Sigmoid colon (tissue), 7 donors: ENCODE data around the gene EVL. TPM values are rescaled to one million over a fixed set of nuclear protein-coding genes. Genes with fewer than 3 reads are reported as not detected.
A peak's percentile ranks its signal among the peaks of the same experiment; 100 is the strongest.

Experiments used
- DNase-seq: peaks from one replicate; pipeline ENCODE4 v3.0.0-alpha.2; 2019
- H3K27ac ChIP-seq, 4 donors: fragments of 200-600 bp; sonication (generic); one replicate each; pipeline ENCODE4 v1.5.1; 2016 to 2019; ENCODE audit warnings: mild to moderate bottlenecking in 1 of 4
- H3K27me3 ChIP-seq, 3 donors: fragments of 200-600 bp; sonication (generic); one replicate each; pipeline ENCODE4 v1.5.1; 2019; ENCODE audit warnings: mild to moderate bottlenecking in 1 of 3
- H3K36me3 ChIP-seq, 4 donors: fragments of 200-600 bp; sonication (generic); one replicate each; pipeline ENCODE4 v1.5.1; 2016 to 2019
- H3K4me1 ChIP-seq, 4 donors: fragments of 200-600 bp; sonication (generic); one replicate each; pipeline ENCODE4 v1.5.1; 2017 to 2019
- H3K4me3 ChIP-seq, 4 donors: fragments of 200-600 bp; sonication (generic); one replicate each; pipeline ENCODE4 v1.5.1; 2017 to 2019; ENCODE audit warnings: mild to moderate bottlenecking in 2 of 4, moderate library complexity in 1 of 4
- H3K9me3 ChIP-seq, 4 donors: fragments of 200-600 bp in 3 of 4; sonication (generic) in 3 of 4; one replicate each; pipeline versions ENCODE4 v1.5.1 to v1.6.1; 2013 to 2019
- EP300 ChIP-seq, 4 donors: sonication (generic); formaldehyde crosslinking; IDR thresholded peaks; one replicate each; pipeline ENCODE4 v1.6.1; 2017; ENCODE audit warnings: antibody characterized with exemption in 4 of 4
- POLR2A ChIP-seq, 2 donors: fragments of 450-650 bp; IDR thresholded peaks; one replicate each; pipeline ENCODE4 v1.6.1; 2016; ENCODE audit warnings: antibody characterized with exemption in 2 of 2, mild to moderate bottlenecking in 2 of 2, moderate library complexity in 2 of 2
- POLR2AphosphoS5 ChIP-seq, 4 donors: sonication (generic); formaldehyde crosslinking; IDR thresholded peaks; one replicate each; pipeline ENCODE4 v1.6.1; 2017; ENCODE audit warnings: antibody characterized with exemption in 4 of 4
- WGBS, 2 donors: extraction: QIAGEN DNeasy Blood & Tissue Kit; methylation state at CpG; one replicate each; pipeline ENCODE4 v1.1.7; 2013; 5-methylcytosine and 5-hydroxymethylcytosine counted together
- intact Hi-C: fragments of 100-400 bp; cut with DNase I; formaldehyde crosslinking; loops from one replicate; pipeline ENCODE4 v1.15.1; 2023
- polyA plus RNA-seq, 3 donors: library from polyadenylated mRNA; stranded (reverse); fragments of 200-250 nt; gene quantifications; one replicate each; pipeline ENCODE4 v1.2.3, GENCODE V29; 2013
- total RNA-seq, 4 donors: library from RNA; depleted of rRNA; stranded (reverse); fragments of >200 nt; gene quantifications; one replicate each; pipeline ENCODE4 v1.1.0, GENCODE V29; 2016
- TF ChIP-seq, protein P1 (sequence below), 4 experiments: fragments of 450-650 bp in 3 of 4; fragments of 200-600 bp in 1 of 4; IDR thresholded peaks; one replicate each; pipeline ENCODE4 v1.5.1; 2016 to 2019; ENCODE audit warnings: antibody characterized with exemption in 4 of 4, mild to moderate bottlenecking in 3 of 4, moderate library complexity in 2 of 4
- donor health status: healthy with polysubstance abuse.
- donor health status: Bipolar disorder and iron deficiency.
- donor health status: healthy.

The EVL gene
- total and polyA plus RNA-seq, 7 donors, result 6.5 to 100 (median 27.5) TPM

DNA sequence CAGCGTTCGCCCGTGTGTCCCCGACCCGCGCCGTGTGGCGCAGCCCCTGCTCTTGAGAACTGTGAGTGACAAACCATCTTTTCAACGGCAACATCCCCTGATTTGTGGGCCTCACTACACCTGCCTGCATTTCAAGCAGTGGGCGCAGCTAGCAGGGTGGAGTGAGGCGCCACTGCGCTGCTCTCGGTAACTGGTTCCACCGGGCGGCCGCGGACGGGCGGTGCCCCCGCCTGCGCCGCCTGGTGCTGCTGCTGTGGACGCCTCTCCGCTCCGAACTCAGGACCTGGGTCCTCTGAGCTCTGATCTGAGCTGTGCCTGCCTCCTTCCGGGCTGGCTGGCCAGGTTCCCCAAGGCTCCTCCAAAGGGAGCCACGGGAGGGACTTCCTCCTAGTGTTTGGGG, 100.2 kb downstream of the EVL start:
- no peak overlapping the region for H3K4me3 ChIP-seq

GRCh38 chr14:100165831-100166440, 100.7 kb downstream of the EVL start:
- H3K27ac ChIP-seq, result no peak overlapping the region

More for the DNA sequence above, 100.2 kb downstream of the EVL start:
- no peak overlapping the region for H3K27ac ChIP-seq
- H3K9me3 ChIP-seq, result no peaks in the 10 kb centered on the region
- peaks cover 0 to 17% (median 12%) of the 10 kb centered on the region in 4 donors for H3K4me1 ChIP-seq
- H3K36me3 ChIP-seq, result no peaks in the 10 kb centered on the region
- TF ChIP-seq, protein P1, sequence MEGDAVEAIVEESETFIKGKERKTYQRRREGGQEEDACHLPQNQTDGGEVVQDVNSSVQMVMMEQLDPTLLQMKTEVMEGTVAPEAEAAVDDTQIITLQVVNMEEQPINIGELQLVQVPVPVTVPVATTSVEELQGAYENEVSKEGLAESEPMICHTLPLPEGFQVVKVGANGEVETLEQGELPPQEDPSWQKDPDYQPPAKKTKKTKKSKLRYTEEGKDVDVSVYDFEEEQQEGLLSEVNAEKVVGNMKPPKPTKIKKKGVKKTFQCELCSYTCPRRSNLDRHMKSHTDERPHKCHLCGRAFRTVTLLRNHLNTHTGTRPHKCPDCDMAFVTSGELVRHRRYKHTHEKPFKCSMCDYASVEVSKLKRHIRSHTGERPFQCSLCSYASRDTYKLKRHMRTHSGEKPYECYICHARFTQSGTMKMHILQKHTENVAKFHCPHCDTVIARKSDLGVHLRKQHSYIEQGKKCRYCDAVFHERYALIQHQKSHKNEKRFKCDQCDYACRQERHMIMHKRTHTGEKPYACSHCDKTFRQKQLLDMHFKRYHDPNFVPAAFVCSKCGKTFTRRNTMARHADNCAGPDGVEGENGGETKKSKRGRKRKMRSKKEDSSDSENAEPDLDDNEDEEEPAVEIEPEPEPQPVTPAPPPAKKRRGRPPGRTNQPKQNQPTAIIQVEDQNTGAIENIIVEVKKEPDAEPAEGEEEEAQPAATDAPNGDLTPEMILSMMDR (IDR thresholded peaks at IDR 0.05), result no peak
- H3K27me3 ChIP-seq, result peaks cover 5 to 44% (median 17%) of the 10 kb centered on the region in 3 donors
- DNase-seq, result no peak
- 28 to 52% methylated on average over 27 of the region's 27 CpGs for WGBS, 2 donors
- intact Hi-C loops, result no loop called here

GRCh38 chr14:100168506-100168905, 103.3 kb downstream of the EVL start:
- H3K36me3 ChIP-seq, result no peaks in the 10 kb centered on the region
- TF ChIP-seq, protein P1 (IDR thresholded peaks at IDR 0.05), result no peak
- TF ChIP-seq EP300 (IDR thresholded peaks at IDR 0.05) (no peak), POLR2A (IDR thresholded peaks at IDR 0.05) (no peak), POLR2AphosphoS5 (IDR thresholded peaks at IDR 0.05) (no peak)
- H3K4me3 ChIP-seq, result no peak overlapping the region
- no peak for DNase-seq
- WGBS, 2 donors, result 41 to 84% methylated on average over 1 of the region's 1 CpG
- intact Hi-C loops, result no loop called here
- no peaks in the 10 kb centered on the region for H3K9me3 ChIP-seq
- H3K27ac ChIP-seq, result no peak overlapping the region
- peaks cover 0 to 17% (median 12%) of the 10 kb centered on the region in 4 donors for H3K4me1 ChIP-seq
- H3K27me3 ChIP-seq, result peaks cover 0 to 33% (median 6%) of the 10 kb centered on the region in 3 donors

More at GRCh38 chr14:100165831-100166440, 100.7 kb downstream of the EVL start:
- peaks cover 0 to 39% (median 11%) of the 10 kb centered on the region in 3 donors for H3K27me3 ChIP-seq
- peaks cover 0 to 17% (median 12%) of the 10 kb centered on the region in 4 donors for H3K4me1 ChIP-seq
- H3K4me3 ChIP-seq, result peak overlapping the region in 3 of 4 donors; percentile 6 to 35 (median 27)
- intact Hi-C loops, result no loop called here
- TF ChIP-seq POLR2A (IDR thresholded peaks at IDR 0.05) (no peak), EP300 (IDR thresholded peaks at IDR 0.05) (no peak), POLR2AphosphoS5 (IDR thresholded peaks at IDR 0.05) (no peak)
- TF ChIP-seq, protein P1 (IDR thresholded peaks at IDR 0.05), result no peak
- no peaks in the 10 kb centered on the region for H3K36me3 ChIP-seq
- 11 to 26% methylated on average over 14 to 16 of the region's 16 CpGs for WGBS, 2 donors
- no peak for DNase-seq
- no peaks in the 10 kb centered on the region for H3K9me3 ChIP-seq

- Histone ChIP-seq H3K27ac (no peak overlapping the region), H3K27me3 (peaks cover 0 to 26% (median 6%) of the 10 kb centered on the region in 3 donors), H3K4me1 (peaks cover 0 to 11% (median 9%) of the 10 kb centered on the region in 4 donors), H3K36me3 (no peaks in the 10 kb centered on the region), H3K9me3 (no peaks in the 10 kb centered on the region), H3K4me3 (no peak overlapping the region)
- no peak for DNase-seq
- intact Hi-C loops, result no loop called here
- 93 to 97% methylated on average over 2 of the region's 2 CpGs for WGBS, 2 donors
- TF ChIP-seq, protein P1 (IDR thresholded peaks at IDR 0.05), result no peak
- TF ChIP-seq POLR2A (IDR thresholded peaks at IDR 0.05) (no peak), EP300 (IDR thresholded peaks at IDR 0.05) (no peak), POLR2AphosphoS5 (IDR thresholded peaks at IDR 0.05) (no peak)
Observed at GRCh38 chr14:100170880-100171279, 105.7 kb downstream of the EVL start.

DNA sequence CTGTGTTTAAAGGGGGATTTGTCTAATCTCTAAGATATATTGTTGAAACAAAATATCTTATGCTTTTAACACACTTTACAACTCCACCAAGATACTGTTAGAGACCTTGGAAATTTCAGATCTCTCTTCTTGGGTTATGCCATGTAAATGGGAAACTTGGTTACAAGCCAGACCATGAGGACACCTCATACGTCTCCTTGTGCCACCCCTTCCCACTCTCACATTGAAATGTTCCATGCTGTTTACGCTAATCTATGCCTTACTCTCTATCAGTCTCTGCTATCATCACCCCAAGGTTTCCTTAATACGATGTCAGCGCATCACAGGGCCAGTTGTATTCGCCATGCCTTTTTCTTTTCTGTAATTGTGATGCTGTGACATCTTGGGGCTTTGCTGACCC, 107.6 kb downstream of the EVL start:
- intact Hi-C loops, result no loop called here
- no peak overlapping the region for H3K27ac ChIP-seq
- WGBS, 2 donors, result 89 to 90% methylated on average over 5 of the region's 5 CpGs

More for the DNA sequence above, 107.6 kb downstream of the EVL start:
- Histone ChIP-seq H3K4me1 (no peaks in the 10 kb centered on the region), H3K4me3 (no peak overlapping the region), H3K36me3 (no peaks in the 10 kb centered on the region), H3K9me3 (no peaks in the 10 kb centered on the region), H3K27me3 (peaks cover 0 to 15% (median 2%) of the 10 kb centered on the region in 3 donors)
- no peak for DNase-seq
- TF ChIP-seq POLR2AphosphoS5 (IDR thresholded peaks at IDR 0.05) (no peak), EP300 (IDR thresholded peaks at IDR 0.05) (no peak), POLR2A (IDR thresholded peaks at IDR 0.05) (no peak)
- TF ChIP-seq, protein P1 (IDR thresholded peaks at IDR 0.05), result no peak
